Heart left ventricle (tissue), 16 donors: Measurements from ENCODE around the gene WFDC12. TPM values are rescaled to one million over a fixed set of nuclear protein-coding genes. Genes with fewer than 3 reads are reported as not detected.

ENCODE experiments used
- ATAC-seq, 4 donors: fragments of 200-7000 bp; cut with Tn5 transposase; one replicate each; pipeline ENCODE4 v1.9.1; 2020 to 2022; ENCODE audit warnings: moderate library complexity in 4 of 4, mild to moderate bottlenecking in 3 of 4, moderate number of reproducible peaks in 1 of 4
- DNase-seq, 5 donors: peaks; one replicate each; pipeline ENCODE4 v3.0.0-alpha.2; 2020
- H3K27ac ChIP-seq, 12 donors: fragments of 200-600 bp; sonication (generic) in 4 of 12; one replicate each; pipeline versions ENCODE4 v1.5.0 to v1.8.0; 2016 to 2022; ENCODE audit warnings: mild to moderate bottlenecking in 2 of 12
- H3K27me3 ChIP-seq, 9 donors: fragments of 200-600 bp; sonication (generic) in 2 of 9; one replicate each; pipeline versions ENCODE4 v1.5.1 to v1.8.0; 2016 to 2022; ENCODE audit warnings: mild to moderate bottlenecking in 3 of 9
- H3K36me3 ChIP-seq, 9 donors: fragments of 200-600 bp; sonication (generic) in 2 of 9; one replicate each; pipeline versions ENCODE4 v1.5.0 to v1.8.0; 2018 to 2022; ENCODE audit warnings: mild to moderate bottlenecking in 2 of 9
- H3K4me1 ChIP-seq, 12 donors: fragments of 200-600 bp; sonication (generic) in 4 of 12; one replicate each; pipeline versions ENCODE4 v1.5.0 to v1.8.0; 2016 to 2022; ENCODE audit warnings: mild to moderate bottlenecking in 3 of 12
- H3K4me3 ChIP-seq, 12 donors: fragments of 200-600 bp; sonication (generic) in 4 of 12; one replicate each; pipeline versions ENCODE4 v1.5.0 to v1.8.0; 2017 to 2022; ENCODE audit warnings: mild to moderate bottlenecking in 9 of 12, moderate library complexity in 4 of 12
- H3K9me3 ChIP-seq, 12 donors: fragments of 200-600 bp; sonication (generic) in 4 of 12; one replicate each; pipeline versions ENCODE4 v1.5.0 to v1.8.0; 2016 to 2022; ENCODE audit warnings: mild to moderate bottlenecking in 1 of 12
- CTCF ChIP-seq, 12 donors: fragments of 200-600 bp; sonication (generic) in 4 of 12; IDR thresholded peaks; one replicate each; pipeline versions ENCODE4 v1.5.0 to v1.8.0; 2018 to 2022; ENCODE audit warnings: antibody characterized with exemption in 12 of 12, mild to moderate bottlenecking in 5 of 12
- POLR2A ChIP-seq, 2 donors: fragments of 450-650 bp; IDR thresholded peaks; one replicate each; pipeline ENCODE4 v1.6.1; 2017; ENCODE audit warnings: antibody characterized with exemption in 2 of 2, mild to moderate bottlenecking in 2 of 2, moderate library complexity in 2 of 2
- WGBS, 4 donors: extraction: QIAGEN DNeasy Blood & Tissue Kit in 2 of 4; methylation state at CpG; one replicate each; pipeline versions ENCODE4 v1.1.5 to v1.1.7; 2013 to 2018; 5-methylcytosine and 5-hydroxymethylcytosine counted together
- intact Hi-C, 10 donors: fragments of 100-400 bp; cut with DNase I; formaldehyde crosslinking; loops; one replicate each; pipeline versions ENCODE4 v1.11.1 to v1.14.2; 2022
- polyA plus RNA-seq, 2 donors: library from polyadenylated mRNA; stranded (reverse); fragments of 200-250 nt; gene quantifications; one replicate each; pipeline ENCODE4 v1.2.3, GENCODE V29; 2013
- total RNA-seq, 9 donors: library from RNA; depleted of rRNA in 2 of 9; stranded (reverse); fragments of >200 nt in 2 of 9; fragmentation: NEBNext Ultra II Directional in 3 of 9; extraction: Animal tissue kit (Norgen Biotek cat#: 25700) in 3 of 9; gene quantifications; one replicate each; pipeline versions ENCODE4 v1.1.0 to v1.2.4, GENCODE V29; 2016 to 2023
- donor health status: ischemic (EF 13 %, LVEDD 7.1; RV severe dilation, severe dysfunction).
- donor health status: healthy with polysubstance abuse.
- donor health status: DM: no; HTN: yes; CAD: no.
- donor health status: DM: no; HTN: no; CAD: no.
- donor health status: ischemic (EF 25% LVEDD 6.9; RV normal size, moderate dysfunction).
- donor health status: ischemic (EF 25% LVEDD 5.7; RV mildly dilated, moderate dysfunction).
- donor health status: healthy.
- donor health status: DM: yes; HTN: yes; CAD: no.
- donor health status: ischemic (EF 35%, LVEDD 5.7; RV mildly dilated, moderate dysfunction).
- donor health status: nonischemic (EF 11% LVEDD 7.7; RV severe dilation, severe dysfunction).
- donor health status: DM: yes; HTN: yes; CAD: no.
- donor health status: PGD.
- donor health status: ischemic (EF 29% LVEDD 5.4; RV normal size, mild dysfunction).
- donor health status: nonischemic (EF 23%, LVEDD 6.1; RV moderate dilation, normal function).

The WFDC12 gene
- total and polyA plus RNA-seq, 11 donors: not detected

- Histone ChIP-seq H3K27ac (no peak overlapping the region), H3K4me1 (no peaks in the 10 kb centered on the region), H3K9me3 (no peaks in the 10 kb centered on the region), H3K36me3 (no peaks in the 10 kb centered on the region), H3K4me3 (no peak overlapping the region), H3K27me3 (peaks cover 0 to 29% (median 0%) of the 10 kb centered on the region in 9 donors)
- DNase-seq: no peak
- no peak for ATAC-seq
- 83 to 90% (median 86%) methylated on average over 8 to 11 of the region's 11 CpGs for WGBS, 4 donors
- intact Hi-C loops: loop anchor here in 1 of 10 donors (5.0 kb wide), 2 partner anchors 68 to 98 kb away; no protein-coding TSS in a partner anchor
- TF ChIP-seq POLR2A (IDR thresholded peaks at IDR 0.05): no peak
These were observed 14.0 kb downstream of the WFDC12 start for GRCh38 chr20:45110301-45110700.

- WGBS, 4 donors: 53 to 66% (median 59%) methylated on average over 8 of the region's 8 CpGs
- Histone ChIP-seq H3K36me3 (no peaks in the 10 kb centered on the region), H3K4me1 (no peaks in the 10 kb centered on the region), H3K9me3 (no peaks in the 10 kb centered on the region), H3K4me3 (no peak overlapping the region), H3K27ac (no peak overlapping the region), H3K27me3 (peaks cover 0 to 29% (median 0%) of the 10 kb centered on the region in 9 donors)
- intact Hi-C loops: loop anchor here in 1 of 10 donors (5.0 kb wide), 2 partner anchors 67 to 97 kb away; no protein-coding TSS in a partner anchor
- DNase-seq: no peak
- TF ChIP-seq CTCF (IDR thresholded peaks at IDR 0.05): no peak
- TF ChIP-seq POLR2A (IDR thresholded peaks at IDR 0.05): no peak
- ATAC-seq: no peak
These were observed 14.6 kb downstream of the WFDC12 start for GRCh38 chr20:45109634-45110033.

GRCh38 chr20:45105317-45105716 lies 18.9 kb downstream of the WFDC12 start:
- Histone ChIP-seq H3K4me3 (no peak overlapping the region), H3K27ac (no peak overlapping the region), H3K9me3 (peaks cover 0 to 3% (median 0%) of the 10 kb centered on the region in 12 donors), H3K36me3 (no peaks in the 10 kb centered on the region), H3K4me1 (peaks cover 0 to 6% (median 0%) of the 10 kb centered on the region in 12 donors), H3K27me3 (peaks cover 0 to 35% (median 8%) of the 10 kb centered on the region in 9 donors)
- 83 to 91% (median 89%) methylated on average over 2 of the region's 2 CpGs for WGBS, 4 donors
- intact Hi-C loops: no loop called here
- no peak for TF ChIP-seq POLR2A (IDR thresholded peaks at IDR 0.05)
- TF ChIP-seq CTCF (IDR thresholded peaks at IDR 0.05): no peak
- no peak for ATAC-seq
- DNase-seq: no peak

GRCh38 chr20:45104786-45105185 lies 19.5 kb downstream of the WFDC12 start:
- TF ChIP-seq POLR2A (IDR thresholded peaks at IDR 0.05) (no peak), CTCF (IDR thresholded peaks at IDR 0.05) (no peak)
- H3K27ac ChIP-seq: no peak overlapping the region
- DNase-seq (no peak), ATAC-seq (no peak)
- peaks cover 3 to 40% (median 13%) of the 10 kb centered on the region in 9 donors for H3K27me3 ChIP-seq
- intact Hi-C loops: no loop called here
- H3K9me3 ChIP-seq: peaks cover 0 to 3% (median 0%) of the 10 kb centered on the region in 12 donors
- peaks cover 0 to 6% (median 0%) of the 10 kb centered on the region in 12 donors for H3K4me1 ChIP-seq
- 53 to 71% (median 61%) methylated on average over 5 of the region's 5 CpGs for WGBS, 4 donors
- H3K36me3 ChIP-seq: no peaks in the 10 kb centered on the region
- no peak overlapping the region for H3K4me3 ChIP-seq

GRCh38 chr20:45103072-45103471 lies 21.2 kb downstream of the WFDC12 start:
- Histone ChIP-seq H3K4me3 (no peak overlapping the region), H3K9me3 (peaks cover 0 to 3% (median 0%) of the 10 kb centered on the region in 12 donors), H3K27me3 (peaks cover 12 to 53% (median 19%) of the 10 kb centered on the region in 9 donors), H3K36me3 (no peaks in the 10 kb centered on the region), H3K27ac (no peak overlapping the region), H3K4me1 (peaks cover 0 to 12% (median under 1%) of the 10 kb centered on the region in 12 donors)
- TF ChIP-seq POLR2A (IDR thresholded peaks at IDR 0.05) (no peak), CTCF (IDR thresholded peaks at IDR 0.05) (no peak)
- DNase-seq (no peak), ATAC-seq (no peak)
- WGBS, 4 donors: 67 to 79% (median 71%) methylated on average over 2 of the region's 2 CpGs
- intact Hi-C loops: no loop called here
